GM20431 (cell line): ENCODE results near the gene HEBP1.

ENCODE experiments used
- in situ Hi-C: fragments of 300-500 bp; cut with MseI, MboI; formaldehyde crosslinking; loops from one replicate; pipeline ENCODE4 v1.15.0; 2020; ENCODE audit warnings: low sequenced_read_pairs; ENCODE audit not compliant: unreplicated experiment

The HEBP1 gene

GRCh38 chr12:12960639-12961209 is 39.3 kb downstream of the HEBP1 start:
- in situ Hi-C loops: no loop called here

GRCh38 chr12:12958886-12959285 is 41.2 kb downstream of the HEBP1 start:
- in situ Hi-C loops: no loop called here

GRCh38 chr12:12954878-12955625 is 45.0 kb downstream of the HEBP1 start:
- in situ Hi-C loops: no loop called here

- in situ Hi-C loops: no loop called here
These were observed 45.7 kb downstream of the HEBP1 start for GRCh38 chr12:12954356-12954755.

GRCh38 chr12:12952036-12952435 is 48.0 kb downstream of the HEBP1 start, which contains the start of gene GPRC5D:
Gene GPRC5D (minus strand): TSS chr12:12952170. CDS start chr12:12950384, 1,786 bp downstream.
- in situ Hi-C loops: no loop called here

DNA sequence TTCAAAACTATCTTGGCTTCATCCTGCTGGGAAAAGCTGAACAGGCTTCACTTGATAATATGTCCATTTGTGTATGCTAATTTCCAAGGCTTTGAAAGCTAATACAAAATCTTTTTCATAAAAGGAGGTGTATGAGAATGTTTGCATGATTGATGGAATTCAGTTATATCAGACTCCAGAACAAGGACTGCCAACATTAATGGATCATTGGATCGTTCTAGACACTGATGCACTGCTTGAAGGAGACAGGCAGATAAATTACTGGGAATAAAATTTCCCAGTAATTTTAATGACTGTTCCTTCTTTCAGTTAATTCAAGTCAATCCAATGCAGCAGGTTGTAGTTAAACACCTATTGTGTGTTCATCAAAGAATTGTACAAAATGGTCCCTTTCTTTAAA is 48.6 kb downstream of the HEBP1 start:
- in situ Hi-C loops: no loop called here

GRCh38 chr12:12947902-12948301 is 52.2 kb downstream of the HEBP1 start:
- in situ Hi-C loops: no loop called here

GRCh38 chr12:12946686-12947355 is 53.2 kb downstream of the HEBP1 start:
- in situ Hi-C loops: no loop called here

DNA sequence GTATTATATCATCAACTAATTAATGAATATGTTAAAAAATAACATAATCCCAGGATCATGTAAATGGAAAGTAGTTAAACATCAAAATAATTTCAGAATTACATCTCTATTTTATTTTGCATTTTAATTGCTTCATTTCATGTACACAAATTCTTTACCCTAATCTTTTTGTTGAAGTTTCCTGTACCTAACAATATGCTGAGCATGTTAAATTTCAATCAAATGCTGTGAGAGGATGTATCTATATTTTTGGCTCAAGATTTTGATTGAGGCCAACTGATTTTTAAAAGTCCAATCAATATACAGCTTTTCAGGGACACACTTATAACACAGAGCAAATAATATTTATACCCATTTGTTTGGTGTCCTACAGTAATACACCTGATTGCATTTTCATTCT is 54.5 kb downstream of the HEBP1 start:
- in situ Hi-C loops: no loop called here

- in situ Hi-C loops: no loop called here
These were observed 56.3 kb downstream of the HEBP1 start for GRCh38 chr12:12943586-12944260.

GRCh38 chr12:12941450-12942350 is 58.4 kb downstream of the HEBP1 start:
- in situ Hi-C loops: no loop called here

DNA sequence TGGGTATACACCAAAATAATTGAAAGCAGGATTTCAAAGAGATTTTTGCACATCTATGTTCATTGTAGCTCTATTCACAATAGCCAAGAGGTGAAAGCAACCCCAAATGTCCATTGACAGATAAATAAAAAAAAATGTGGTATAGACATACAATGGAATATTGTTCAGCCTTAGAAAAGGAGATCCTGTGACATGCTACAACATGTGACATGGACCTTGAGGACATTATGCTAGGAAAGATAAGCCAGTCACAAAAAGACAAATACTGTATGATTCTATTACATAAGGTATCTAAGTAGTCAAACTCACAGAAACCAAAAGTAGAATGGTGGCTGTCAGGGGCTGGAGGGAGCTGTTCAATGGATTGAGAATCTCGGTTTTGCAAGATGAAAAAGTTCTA is 60.2 kb downstream of the HEBP1 start:
- in situ Hi-C loops: no loop called here

DNA sequence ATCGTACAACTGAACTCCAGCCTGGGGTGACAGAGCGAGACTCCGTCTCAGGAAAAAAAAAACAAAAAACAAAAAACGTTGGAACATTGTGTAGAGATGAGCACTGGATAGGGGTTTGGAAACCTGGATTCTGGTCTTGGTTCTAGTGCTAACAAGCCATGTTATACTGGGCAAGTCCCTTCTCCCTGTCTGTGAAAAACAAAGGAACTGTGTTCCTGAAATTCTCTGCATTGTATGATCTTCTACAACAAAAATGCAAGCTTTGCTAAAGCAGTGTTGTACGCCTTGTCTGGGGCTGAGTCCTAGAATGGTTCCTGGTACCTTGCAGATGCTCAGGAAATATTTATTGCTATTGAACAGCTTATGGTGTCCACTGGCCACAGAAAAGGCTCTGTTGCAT is 61.5 kb downstream of the HEBP1 start:
- in situ Hi-C loops: no loop called here

GRCh38 chr12:12936983-12937491 is 63.0 kb downstream of the HEBP1 start:
- in situ Hi-C loops: no loop called here

- in situ Hi-C loops: no loop called here
These were observed 65.5 kb downstream of the HEBP1 start for GRCh38 chr12:12934556-12934955.

DNA sequence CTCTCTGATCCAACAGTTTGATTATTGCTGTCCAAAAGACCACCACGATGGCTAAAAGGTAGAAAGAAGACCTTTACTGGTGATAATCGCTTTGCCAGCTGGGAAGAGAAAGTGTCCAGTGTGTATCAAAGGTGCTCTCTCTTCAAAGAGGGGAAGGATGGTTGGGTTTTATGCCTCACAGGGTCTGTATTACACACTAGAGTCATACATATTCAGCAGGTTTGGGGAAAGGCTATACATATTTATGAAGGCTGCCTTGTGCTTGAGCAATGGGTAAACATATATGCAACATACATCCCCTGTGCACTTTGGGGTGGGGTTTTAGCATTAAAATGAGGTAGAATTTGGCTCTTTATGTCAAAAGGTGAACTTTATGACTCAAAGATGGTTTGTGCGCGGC is 66.3 kb downstream of the HEBP1 start:
- in situ Hi-C loops: no loop called here

DNA sequence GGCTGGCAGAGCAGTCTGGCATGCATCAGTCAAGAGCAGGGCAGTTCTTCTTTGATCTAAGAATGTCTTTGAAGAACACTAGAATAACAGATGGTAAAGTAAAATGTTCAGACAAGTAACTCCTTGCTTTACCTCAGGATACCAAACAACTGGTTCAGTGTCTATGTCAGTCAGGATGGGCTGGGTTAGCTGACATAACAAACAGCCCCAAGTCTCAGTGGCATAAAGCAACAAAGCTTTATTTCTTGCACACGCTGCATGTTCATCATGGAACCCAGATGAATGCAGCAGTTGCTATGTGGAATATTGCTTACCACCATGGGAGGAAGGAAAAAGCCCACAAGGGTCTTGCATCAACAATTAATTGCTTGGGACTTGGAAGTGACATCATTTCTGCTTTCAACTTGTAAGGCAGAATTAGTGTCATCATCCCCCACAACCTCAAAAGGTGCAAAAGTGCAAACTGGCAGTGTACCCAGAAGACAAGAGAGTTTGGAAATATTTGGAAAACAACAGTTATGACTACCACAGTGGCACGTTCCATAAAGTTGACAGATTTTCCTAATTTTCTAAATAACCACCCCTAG is 69.3 kb downstream of the HEBP1 start:
- in situ Hi-C loops: no loop called here

DNA sequence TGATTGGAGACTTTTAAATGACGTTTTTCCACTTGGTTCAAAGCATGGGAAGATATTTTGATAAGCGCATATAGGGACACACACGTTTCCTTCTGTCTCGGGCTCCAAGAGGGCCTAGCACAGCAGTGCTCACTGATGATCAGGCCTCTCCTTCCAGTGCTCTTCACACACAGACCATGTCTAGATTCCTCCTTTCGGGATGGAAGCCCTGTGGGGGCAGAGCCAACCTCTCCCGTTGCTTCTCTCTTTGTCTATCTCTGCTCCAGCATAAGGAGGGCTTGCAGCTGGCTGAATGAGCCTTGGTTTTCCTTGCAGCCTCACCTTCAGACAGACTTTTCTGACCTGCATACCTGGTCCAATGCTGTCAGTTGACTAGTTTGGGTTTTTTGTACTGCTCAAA is 70.4 kb downstream of the HEBP1 start:
- in situ Hi-C loops: no loop called here
